K562 (cell line): Measurements from ENCODE around the gene HERPUD2.

Experiments
- RB1 ChIP-seq: fragments of 450-650 bp; IDR thresholded peaks from 2 replicates; pipeline ENCODE4 v1.6.1; 2017; ENCODE audit warnings: low read depth, mild to moderate bottlenecking
- U2AF2 ChIP-seq: fragments of 200-400 bp; formaldehyde crosslinking; optimal IDR thresholded peaks from 2 replicates; pipeline ENCODE3; 2017; ENCODE audit warnings: low read depth, mild to moderate bottlenecking, low read length

DNA sequence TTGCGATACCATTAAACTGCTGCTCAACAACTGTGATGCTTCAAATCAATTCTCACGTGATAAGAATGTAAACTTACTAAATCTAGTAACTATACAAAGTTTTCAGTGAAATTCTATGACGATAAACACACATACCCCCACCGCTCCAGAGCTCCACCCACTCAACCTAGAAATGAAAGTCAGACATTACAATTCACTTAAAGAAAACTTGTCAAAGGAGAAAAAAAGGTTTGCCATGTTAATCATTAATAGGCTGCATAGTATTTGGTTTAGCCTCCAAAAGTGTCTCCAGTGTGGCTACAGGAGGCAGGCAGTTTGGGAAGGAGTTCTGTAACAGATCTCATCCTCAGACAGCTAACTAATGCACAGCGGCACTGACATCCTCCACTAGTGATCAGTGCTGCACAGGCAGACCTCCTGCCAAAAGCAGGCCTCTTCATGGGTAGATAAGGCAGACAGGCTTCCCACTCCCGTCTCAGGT lies 3.1 kb downstream of the HERPUD2 start:
- TF ChIP-seq U2AF2 (no peak), RB1 (no peak)
